HG03045 (cell line): ENCODE measurements around the gene FNDC11.

ENCODE experiments used
- ATAC-seq: cut with Tn5 transposase; IDR thresholded peaks from one replicate; pipeline ENCODE4 v1.9.1; 2021; ENCODE audit warnings: mild to moderate bottlenecking, moderate library complexity; ENCODE audit not compliant: unreplicated experiment

The FNDC11 gene

GRCh38 chr20:63539092-63539430 lies 14.9 kb upstream of the FNDC11 start:
- ATAC-seq: no peak

GRCh38 chr20:63539441-63540370 lies 14.3 kb upstream of the FNDC11 start:
- no peak for ATAC-seq

GRCh38 chr20:63540417-63541186 lies 13.4 kb upstream of the FNDC11 start:
- no peak for ATAC-seq

GRCh38 chr20:63541371-63541770 lies 12.6 kb upstream of the FNDC11 start:
- ATAC-seq: no peak

- no peak for ATAC-seq
These were observed 11.9 kb upstream of the FNDC11 start for GRCh38 chr20:63542031-63542559.

GRCh38 chr20:63542696-63543095 lies 11.3 kb upstream of the FNDC11 start:
- ATAC-seq: no peak

- no peak for ATAC-seq
These were observed 10.8 kb upstream of the FNDC11 start for GRCh38 chr20:63543131-63543530.

- no peak for ATAC-seq
These were observed 10.2 kb upstream of the FNDC11 start for GRCh38 chr20:63543733-63544132.

GRCh38 chr20:63544241-63544957 lies 9.6 kb upstream of the FNDC11 start:
- ATAC-seq: no peak

GRCh38 chr20:63544958-63545516 lies 8.9 kb upstream of the FNDC11 start:
- ATAC-seq: no peak

GRCh38 chr20:63545814-63546213 lies 8.1 kb upstream of the FNDC11 start:
- ATAC-seq: no peak

- ATAC-seq: no peak
These were observed 7.6 kb upstream of the FNDC11 start for GRCh38 chr20:63546256-63546955.

- no peak for ATAC-seq
These were observed 6.8 kb upstream of the FNDC11 start for GRCh38 chr20:63546956-63547724.

- ATAC-seq: no peak
These were observed 6.1 kb upstream of the FNDC11 start, which contains the start of gene SRMS for GRCh38 chr20:63547725-63548480. Gene SRMS (minus strand): TSS chr20:63547749. CDS start chr20:63547463, 286 bp downstream.

- no peak for ATAC-seq
These were observed 5.4 kb upstream of the FNDC11 start for GRCh38 chr20:63548542-63548941.

- no peak for ATAC-seq
These were observed 4.9 kb upstream of the FNDC11 start for GRCh38 chr20:63549019-63549418.

GRCh38 chr20:63549679-63550282 lies 4.2 kb upstream of the FNDC11 start:
- ATAC-seq: no peak

- no peak for ATAC-seq
These were observed 2.9 kb upstream of the FNDC11 start for GRCh38 chr20:63551068-63551467.
